Testis (tissue), 2 donors: ENCODE data around the gene CYP3A4.

Source experiments
- POLR2A ChIP-seq: fragments of 450-650 bp; IDR thresholded peaks from one replicate; pipeline ENCODE4 v1.6.1; 2017; ENCODE audit warnings: antibody characterized with exemption, mild to moderate bottlenecking, moderate library complexity
- TF ChIP-seq, protein P1 (sequence below), 3 experiments: fragments of 450-650 bp in 2 of 3; fragments of 200-600 bp in 1 of 3; sonication (generic) in 1 of 3; IDR thresholded peaks; one replicate each; pipeline ENCODE4 v1.5.1; 2016 to 2019; ENCODE audit warnings: antibody characterized with exemption in 3 of 3, mild to moderate bottlenecking in 2 of 3, moderate library complexity in 1 of 3

DNA sequence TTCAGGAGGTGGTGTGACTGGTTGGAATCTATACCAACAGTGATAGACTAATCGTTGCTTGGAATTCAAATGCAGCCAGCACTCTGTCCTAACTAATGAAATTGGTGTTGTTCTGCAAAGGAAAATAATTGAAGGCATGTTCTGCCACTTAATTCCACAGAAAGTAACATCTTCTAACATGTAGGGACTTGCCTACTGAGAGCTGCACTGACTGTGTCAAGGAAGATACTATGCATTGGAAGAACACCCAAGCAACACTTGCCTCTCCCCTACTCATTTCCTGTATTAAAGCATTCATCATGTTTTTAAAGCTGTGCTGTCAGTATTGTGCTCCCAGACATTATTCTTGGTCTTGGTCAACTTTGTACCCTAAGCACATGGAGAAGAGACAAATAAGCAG is 46.3 kb downstream of the CYP3A4 start:
- TF ChIP-seq, protein P1, sequence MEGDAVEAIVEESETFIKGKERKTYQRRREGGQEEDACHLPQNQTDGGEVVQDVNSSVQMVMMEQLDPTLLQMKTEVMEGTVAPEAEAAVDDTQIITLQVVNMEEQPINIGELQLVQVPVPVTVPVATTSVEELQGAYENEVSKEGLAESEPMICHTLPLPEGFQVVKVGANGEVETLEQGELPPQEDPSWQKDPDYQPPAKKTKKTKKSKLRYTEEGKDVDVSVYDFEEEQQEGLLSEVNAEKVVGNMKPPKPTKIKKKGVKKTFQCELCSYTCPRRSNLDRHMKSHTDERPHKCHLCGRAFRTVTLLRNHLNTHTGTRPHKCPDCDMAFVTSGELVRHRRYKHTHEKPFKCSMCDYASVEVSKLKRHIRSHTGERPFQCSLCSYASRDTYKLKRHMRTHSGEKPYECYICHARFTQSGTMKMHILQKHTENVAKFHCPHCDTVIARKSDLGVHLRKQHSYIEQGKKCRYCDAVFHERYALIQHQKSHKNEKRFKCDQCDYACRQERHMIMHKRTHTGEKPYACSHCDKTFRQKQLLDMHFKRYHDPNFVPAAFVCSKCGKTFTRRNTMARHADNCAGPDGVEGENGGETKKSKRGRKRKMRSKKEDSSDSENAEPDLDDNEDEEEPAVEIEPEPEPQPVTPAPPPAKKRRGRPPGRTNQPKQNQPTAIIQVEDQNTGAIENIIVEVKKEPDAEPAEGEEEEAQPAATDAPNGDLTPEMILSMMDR (IDR thresholded peaks at IDR 0.05) = no peak
- no peak for TF ChIP-seq POLR2A
